HT-29 (cell line): ENCODE results near the gene SSR1. TPM values are rescaled to one million over a fixed set of nuclear protein-coding genes. Genes with fewer than 3 reads are reported as not detected.

Experiments
- DNase-seq: peaks from one replicate; pipeline ENCODE4 v3.0.0-alpha.2; 2015; ENCODE audit warnings: low spot score
- total RNA-seq: library from RNA; depleted of rRNA; stranded (reverse); fragments of >200 nt; shearing (Covaris generic); gene quantifications from 2 replicates; pipeline ENCODE4 v1.2.3, GENCODE V29; 2014

Gene SSR1
- total RNA-seq, 1 experiment from 2014 or later: 34.6 TPM

DNA sequence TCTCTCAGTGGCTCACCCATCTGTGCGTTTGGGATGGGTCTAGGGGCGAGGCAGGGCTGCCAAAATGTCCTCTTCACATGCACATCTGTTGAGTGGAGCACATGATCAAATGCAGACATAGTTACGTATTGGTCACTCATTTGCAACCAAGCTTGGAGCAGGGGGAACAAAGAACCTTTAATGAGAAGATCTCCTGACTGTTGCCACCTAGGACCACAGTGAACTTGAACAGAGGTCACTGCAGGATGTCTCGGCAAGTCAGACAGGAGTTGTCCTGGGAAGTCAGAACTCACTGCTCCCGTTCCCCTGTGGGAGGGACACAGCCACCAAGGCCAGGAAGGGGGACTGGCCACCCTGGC, 73.4 kb downstream of the SSR1 start:
- DNase-seq: no peak

DNA sequence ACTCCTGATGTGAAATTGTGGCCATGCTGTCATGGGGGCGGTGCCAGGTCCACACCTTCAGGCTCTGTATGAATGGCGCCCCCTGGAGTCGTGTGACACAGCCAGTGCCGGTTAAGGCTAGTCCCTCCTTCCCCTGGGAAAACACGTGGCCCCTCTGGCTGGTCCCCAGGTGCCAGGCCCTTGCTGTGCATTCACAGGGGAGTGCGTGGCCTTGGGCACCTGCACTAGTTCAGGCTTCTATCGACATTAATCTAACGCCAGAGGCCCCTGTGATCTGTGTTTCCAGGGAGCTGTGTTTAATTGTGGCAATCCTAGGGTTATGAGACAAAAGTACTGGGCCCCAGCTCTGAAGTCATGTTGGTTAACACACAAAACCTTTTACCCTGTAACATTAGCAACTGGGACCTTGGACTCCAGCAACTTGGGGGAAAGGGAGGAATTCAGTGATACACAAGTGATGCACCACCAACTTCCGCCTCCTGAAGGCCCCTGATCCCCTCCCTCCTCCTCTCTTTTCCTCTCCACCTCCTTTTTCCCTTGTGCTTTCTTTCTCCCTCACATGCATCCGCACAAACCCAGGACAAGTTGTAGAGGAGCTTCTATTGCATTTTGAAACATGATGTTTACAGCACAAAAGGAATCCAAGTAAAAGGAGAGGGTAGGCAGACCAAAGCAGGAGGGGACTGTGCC, 74.0 kb downstream of the SSR1 start:
- peak; percentile 91 for DNase-seq

DNA sequence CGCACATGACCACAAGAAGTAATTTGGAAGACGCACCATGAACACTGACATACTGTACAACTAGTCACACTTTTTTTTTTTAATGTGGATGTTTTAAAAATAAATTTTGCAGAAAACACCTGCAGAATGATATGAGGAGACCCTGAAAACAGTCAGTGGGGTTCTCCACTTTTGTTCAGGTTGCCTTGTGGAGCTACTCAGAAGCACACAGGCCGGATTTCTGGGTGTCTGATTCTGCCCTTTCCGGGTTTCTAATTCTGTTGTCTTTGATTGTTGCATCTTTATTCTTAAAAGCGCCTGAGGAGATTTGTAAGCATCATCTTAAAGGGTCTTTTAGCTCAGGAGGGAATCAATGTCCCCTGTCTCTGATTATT, 74.5 kb downstream of the SSR1 start:
- no peak for DNase-seq

DNA sequence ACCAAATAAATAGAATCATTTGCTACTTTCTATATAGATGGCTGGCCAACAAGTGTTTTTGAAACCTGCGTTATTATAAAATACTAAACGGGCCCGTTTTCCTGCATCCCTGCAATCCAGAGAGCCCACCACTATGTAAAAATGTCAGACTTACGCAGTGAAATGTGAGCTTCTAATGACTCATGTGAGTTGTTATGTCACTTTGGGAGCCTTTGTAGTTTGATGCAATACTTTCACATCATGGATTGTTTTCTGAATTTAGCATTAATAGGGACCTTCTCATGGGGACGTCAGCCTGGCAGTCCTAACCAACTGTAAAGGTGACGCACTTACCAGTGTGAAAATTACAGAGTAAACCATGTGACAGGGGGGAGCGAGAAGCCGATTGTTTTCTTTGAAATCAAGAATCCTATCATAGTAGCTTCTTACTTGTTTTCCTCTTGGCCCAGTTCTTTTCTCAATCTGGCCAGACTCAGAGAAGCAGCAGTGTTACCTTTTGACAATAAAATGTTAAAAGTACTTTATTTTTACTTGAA, 75.3 kb downstream of the SSR1 start:
- no peak for DNase-seq

DNA sequence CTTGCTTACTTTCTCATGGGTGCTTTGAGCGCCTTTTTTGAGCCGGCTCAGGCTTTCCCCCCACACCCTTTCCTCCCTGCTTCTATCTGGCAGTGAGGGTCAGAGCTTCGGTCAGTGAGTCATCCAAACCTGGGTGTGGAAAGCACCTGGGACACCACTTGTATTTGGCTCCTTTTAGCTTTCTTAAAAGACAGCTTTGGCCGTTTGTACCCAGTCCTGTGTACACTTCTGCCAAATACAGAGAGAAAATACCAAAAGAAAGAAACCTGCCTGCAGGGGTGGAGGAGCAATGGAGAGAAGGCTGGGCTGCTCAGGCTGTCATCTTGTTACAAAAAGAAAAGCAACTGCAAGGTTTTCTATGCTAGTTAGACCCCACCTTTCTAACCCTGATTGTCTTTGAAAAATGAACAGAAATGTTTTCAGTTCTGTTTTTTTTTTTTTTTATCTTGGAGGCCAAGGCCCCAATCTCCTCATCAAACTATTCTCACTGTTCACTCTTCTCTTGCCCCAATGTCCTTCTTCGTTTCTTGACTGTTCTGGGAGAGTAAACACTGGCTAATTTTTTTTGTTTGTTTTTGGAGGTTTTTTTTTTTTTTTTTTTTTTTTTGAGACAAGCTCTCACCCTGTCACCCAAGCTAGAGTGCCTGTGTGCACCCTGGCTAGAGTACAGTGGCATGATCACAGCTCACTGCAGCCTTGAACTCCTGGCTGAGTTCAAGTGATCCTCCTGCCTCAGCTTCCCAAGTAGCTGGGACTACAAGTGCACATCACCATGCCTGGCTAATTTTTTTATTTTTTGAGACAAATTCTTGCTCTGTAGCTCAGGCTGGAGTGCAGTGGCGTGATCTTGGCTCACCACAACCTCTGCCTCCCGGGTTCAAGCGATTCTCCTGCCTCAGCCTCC, 76.4 kb downstream of the SSR1 start:
- peak; percentile 49 for DNase-seq

DNA sequence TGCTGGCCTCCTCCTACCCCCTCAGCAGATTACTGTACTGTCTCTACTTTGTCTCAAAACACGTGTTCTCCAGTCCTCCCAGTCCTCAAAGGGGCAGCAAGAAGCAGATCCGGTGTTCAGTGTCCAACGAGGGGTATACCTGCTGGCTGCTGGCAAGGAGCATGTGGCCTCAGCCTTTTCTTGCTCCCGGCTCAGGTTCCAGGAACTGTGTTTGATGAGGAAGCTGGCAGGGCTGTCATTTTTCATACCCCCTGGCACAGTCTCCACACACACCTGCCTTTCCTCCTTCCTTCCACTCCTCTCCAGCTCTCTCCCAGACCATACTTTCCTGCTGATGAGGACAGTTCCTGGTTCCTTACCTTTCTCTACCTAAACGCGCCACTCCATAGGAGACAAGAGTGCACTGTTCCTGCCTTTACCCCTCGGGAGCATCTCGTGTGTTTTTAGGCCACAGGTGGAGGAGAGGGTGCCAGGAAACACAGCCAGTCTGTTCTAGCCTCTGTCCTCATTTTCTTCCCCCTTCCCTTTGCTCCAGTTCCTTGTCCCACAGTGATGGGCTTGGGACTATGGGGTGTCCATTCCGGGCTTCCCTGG, 77.2 kb downstream of the SSR1 start:
- DNase-seq: peak; percentile 33

DNA sequence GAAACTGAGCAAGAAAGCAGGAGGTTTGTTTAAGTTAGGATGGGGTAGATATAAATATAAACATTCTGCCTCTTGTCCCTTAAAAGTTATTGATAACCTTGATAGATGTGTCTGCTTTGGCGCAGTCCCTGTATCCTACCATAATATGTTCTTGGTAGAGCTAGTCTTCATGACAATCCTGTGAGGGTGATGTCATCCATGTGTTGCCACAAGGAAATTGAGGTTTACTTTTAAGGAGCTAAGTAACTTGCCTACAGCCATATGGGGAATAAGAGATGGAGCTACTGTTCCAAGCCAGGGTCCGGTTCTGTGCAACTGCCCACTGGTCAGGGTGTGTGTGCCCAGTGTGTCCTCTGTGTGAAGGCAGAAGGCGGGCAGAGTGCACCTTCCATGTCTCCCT, 78.5 kb downstream of the SSR1 start:
- no peak for DNase-seq

DNA sequence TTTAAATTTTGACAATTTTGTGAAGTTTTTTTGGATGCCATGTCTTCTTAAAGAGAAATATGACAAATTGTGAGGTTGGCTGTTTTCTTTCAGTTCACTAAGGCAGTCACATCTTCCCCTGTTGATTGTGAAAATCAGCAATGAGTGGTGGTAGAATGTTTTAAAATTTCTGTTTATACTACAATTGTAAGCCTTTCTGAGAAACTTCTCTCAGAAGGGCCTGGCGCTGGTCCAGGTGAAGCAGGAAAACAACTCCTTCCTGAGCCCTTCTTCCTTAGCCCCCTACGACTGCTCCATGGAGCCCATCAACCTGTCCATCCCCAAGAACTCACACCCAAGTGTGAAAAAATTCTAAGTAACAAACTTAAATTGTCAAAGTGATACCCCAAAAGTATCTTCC, 80.6 kb downstream of the SSR1 start:
- no peak for DNase-seq

DNA sequence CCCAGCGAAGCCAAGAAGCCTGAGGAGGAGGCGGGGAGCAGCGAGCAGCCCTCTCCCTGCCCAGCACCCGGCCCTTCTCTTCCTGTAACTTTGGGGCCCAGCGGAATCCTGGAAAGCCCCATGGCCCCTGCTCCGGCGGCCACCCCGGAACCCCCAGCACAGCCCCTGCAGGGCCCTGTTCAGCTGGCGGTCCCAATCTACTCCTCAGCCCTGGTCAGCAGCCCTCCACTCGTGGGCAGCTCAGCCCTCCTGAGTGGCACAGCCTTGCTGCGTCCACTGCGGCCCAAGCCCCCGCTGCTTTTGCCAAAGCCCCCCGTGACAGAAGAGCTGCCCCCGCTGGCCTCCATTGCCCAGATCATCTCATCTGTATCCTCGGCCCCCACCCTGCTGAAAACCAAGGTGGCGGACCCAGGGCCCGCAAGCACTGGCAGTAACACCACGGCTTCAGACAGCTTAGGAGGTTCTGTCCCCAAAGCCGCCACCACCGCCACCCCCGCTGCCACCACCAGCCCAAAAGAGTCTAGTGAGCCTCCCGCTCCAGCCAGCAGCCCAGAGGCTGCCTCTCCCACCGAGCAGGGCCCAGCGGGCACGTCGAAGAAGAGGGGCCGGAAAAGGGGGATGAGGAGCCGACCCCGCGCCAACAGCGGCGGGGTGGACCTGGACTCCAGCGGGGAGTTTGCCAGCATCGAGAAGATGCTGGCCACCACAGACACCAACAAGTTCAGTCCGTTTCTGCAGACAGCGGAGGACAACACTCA, 81.9 kb downstream of the SSR1 start:
- DNase-seq: no peak

DNA sequence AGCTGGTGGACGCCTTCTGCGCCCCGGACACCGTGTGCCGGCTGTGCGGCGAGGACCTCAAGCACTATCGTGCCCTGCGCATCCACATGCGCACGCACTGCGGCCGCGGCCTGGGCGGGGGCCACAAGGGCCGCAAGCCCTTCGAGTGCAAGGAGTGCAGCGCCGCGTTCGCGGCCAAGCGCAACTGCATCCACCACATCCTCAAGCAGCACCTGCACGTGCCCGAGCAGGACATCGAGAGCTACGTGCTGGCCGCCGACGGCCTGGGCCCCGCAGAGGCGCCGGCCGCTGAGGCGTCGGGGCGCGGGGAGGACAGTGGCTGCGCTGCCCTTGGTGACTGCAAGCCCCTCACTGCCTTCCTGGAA, 82.7 kb downstream of the SSR1 start:
- no peak for DNase-seq

DNA sequence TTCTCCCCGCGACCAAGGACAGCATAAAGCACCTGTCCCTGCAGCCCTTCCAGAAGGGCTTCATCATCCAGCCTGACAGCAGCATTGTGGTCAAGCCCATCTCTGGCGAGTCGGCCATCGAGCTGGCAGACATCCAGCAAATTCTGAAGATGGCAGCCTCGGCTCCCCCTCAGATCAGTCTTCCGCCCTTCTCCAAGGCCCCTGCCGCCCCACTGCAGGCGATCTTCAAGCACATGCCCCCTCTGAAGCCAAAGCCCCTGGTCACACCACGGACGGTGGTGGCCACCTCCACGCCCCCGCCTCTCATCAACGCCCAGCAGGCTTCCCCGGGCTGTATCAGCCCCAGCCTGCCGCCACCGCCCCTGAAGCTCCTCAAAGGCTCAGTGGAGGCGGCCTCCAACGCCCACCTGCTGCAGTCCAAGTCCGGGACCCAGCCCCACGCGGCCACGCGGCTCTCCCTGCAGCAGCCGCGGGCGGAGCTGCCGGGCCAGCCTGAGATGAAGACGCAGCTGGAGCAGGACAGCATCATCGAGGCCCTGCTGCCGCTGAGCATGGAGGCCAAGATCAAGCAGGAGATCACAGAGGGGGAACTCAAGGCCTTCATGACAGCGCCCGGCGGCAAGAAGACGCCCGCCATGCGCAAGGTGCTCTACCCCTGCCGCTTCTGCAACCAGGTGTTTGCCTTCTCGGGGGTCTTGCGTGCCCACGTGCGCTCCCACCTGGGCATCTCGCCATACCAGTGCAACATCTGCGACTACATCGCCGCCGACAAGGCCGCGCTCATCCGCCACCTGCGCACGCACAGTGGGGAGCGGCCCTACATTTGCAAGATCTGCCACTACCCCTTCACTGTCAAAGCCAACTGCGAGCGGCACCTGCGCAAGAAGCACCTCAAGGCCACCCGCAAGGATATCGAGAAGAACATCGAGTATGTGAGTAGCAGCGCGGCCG, 83.3 kb downstream of the SSR1 start:
- no peak for DNase-seq

DNA sequence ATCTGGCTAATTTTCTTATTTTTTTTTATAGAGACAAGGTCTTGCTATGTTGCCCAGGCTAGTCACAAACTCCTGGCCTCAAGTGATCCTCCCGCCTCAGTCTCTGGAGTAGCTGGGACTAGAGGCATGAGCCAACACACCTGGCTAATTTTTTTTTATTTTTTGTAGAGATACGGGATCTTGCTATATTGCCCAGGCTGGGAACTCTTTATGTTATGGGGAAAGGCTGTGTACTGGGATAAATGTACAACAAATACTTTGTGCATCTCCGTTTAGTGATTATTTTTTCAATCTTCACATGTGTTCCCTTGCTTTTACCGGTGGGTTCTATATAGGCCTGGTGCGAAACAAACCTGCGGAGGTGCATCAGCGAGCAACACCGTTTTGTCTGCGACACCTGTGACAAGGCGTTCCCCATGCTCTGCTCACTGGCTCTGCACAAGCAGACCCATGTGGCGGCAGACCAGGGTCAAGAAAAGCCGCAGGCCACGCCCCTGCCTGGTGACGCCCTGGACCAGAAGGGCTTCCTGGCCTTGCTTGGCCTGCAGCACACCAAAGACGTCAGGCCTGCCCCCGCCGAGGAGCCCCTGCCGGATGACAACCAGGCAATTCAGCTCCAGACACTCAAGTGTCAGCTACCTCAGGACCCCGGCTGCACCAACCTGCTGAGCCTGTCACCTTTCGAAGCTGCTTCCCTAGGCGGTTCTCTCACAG, 84.2 kb downstream of the SSR1 start:
- DNase-seq: no peak

DNA sequence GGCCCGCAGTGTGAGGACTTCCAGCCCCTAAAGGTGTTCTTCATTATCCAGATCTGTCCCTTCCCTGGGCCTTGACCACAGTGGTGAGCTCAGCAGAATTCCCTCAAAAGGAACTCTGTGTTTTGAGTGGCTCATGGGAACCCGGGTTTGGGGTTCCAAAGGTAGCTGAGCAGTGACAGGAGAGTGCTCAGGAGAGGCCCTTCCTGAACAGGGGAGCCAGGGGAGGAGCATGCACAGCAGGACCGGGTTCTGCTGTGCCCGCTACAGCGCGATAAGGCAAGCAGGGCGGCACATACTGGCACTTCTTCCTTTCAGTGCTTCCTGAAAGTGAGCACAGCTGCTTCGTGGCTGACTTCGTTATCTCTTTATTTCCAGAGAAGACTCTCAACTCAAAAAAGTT, 88.3 kb downstream of the SSR1 start:
- no peak for DNase-seq

DNA sequence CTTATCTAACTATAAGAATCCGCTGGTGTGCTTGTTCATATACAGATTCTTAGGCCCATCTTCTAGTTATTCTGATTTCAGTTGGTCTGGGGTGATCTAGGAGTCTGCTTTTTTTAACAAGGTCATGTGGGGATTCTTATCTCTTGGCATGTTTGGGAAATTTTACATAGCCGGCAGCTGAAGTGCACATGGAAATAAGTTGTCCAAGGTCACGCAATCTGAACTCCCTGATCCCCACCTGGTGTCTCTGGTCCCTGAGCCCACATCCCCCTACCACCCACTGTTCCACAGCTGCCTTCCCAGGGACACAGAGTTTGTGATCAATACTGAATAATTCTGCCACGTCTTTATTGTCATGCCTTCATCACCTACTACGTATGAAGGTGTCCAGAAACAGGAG, 90.8 kb downstream of the SSR1 start:
- no peak for DNase-seq

DNA sequence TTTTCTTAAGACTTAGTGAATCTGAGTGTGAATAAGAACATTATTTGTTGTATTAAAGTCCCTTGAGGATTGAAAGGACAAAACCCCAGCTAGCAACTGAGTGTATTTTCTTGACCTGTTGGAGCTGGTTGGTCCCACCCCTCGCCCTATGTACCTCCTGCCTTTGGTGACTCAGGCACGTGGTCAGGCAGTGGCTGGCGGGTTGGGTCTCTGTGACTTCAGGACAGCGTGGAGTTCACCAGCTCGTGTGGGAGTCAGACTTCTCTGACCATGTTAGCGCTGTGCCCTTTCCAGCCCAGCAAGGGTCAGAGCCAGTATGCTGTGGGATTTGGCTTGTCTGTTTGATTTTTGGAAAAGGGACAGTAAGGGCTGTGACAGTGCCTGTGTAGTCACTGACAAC, 93.7 kb downstream of the SSR1 start:
- peak; percentile 10 for DNase-seq

DNA sequence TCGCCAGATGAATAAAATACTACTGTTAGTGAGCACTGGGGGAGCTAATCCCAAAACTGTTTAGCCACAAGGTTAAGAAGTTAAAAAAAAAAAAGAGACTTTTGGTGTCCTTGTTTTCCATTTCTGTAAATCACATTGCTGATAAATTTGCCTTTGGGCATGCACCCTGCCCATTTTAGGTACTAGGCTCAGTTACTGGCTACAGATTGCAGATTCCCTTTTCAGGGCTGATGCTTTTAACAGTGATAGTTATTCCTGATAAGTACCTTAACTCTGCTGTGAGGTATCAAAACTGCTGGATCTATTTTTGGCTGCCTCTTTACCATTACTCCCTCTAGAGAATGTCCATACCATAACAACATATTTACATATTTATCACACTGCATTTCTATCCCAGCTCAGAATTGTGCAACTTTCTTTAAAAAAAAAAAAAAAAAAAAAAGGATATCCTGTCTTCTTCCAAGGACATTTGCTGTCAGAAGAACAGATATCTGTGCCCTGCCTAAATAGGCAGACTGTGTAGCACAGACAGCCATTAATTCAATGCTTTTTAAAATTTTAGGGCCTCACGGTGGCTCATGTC, 94.5 kb downstream of the SSR1 start:
- DNase-seq: no peak
